Fibroblast of villous mesenchyme (primary cell): ENCODE data around the gene DLEC1. TPM values are rescaled to one million over a fixed set of nuclear protein-coding genes. Genes with fewer than 3 reads are reported as not detected.
"Not testable (repeated sequence)": the region's sequence is repeated elsewhere in the genome, so short reads cannot be mapped to it uniquely, and the experiment has no call there.

Experiments used
- DNase-seq: peaks from one replicate; pipeline ENCODE4 v3.0.0-alpha.2; 2010; ENCODE audit warnings: low read depth
- H3K4me3 ChIP-seq: 2 replicates; pipeline ENCODE4 v1.5.1; 2011; ENCODE audit warnings: low read depth, mild to moderate bottlenecking, low read length
- CTCF ChIP-seq: IDR thresholded peaks from 2 replicates; pipeline ENCODE4 v1.5.1; 2012; ENCODE audit warnings: low read depth, mild to moderate bottlenecking, low read length; ENCODE audit not compliant: insufficient read depth
- total RNA-seq: library from RNA; depleted of rRNA; stranded (reverse); fragments of >200 nt; gene quantifications from 2 replicates; pipeline ENCODE4 v1.2.3, GENCODE V29; 2012

DLEC1 gene
- total RNA-seq, 1 donor = under 0.01 TPM

GRCh38 chr3:38030126-38031021 lies 8.6 kb upstream of the DLEC1 start:
- no peak for DNase-seq
- no peak for TF ChIP-seq CTCF
- peak overlapping the region; percentile 72 for H3K4me3 ChIP-seq

GRCh38 chr3:38031022-38031994 lies 7.7 kb upstream of the DLEC1 start:
- H3K4me3 ChIP-seq = no peak overlapping the region
- no peak for TF ChIP-seq CTCF
- no peak for DNase-seq

- no peak overlapping the region for H3K4me3 ChIP-seq
- no peak for TF ChIP-seq CTCF
- DNase-seq = no peak
Measured at GRCh38 chr3:38032328-38032865, 6.6 kb upstream of the DLEC1 start.

GRCh38 chr3:38033586-38033985 lies 5.4 kb upstream of the DLEC1 start:
- H3K4me3 ChIP-seq, DNase-seq: not testable (repeated sequence)

GRCh38 chr3:38034335-38034734 lies 4.7 kb upstream of the DLEC1 start:
- DNase-seq, H3K4me3 ChIP-seq: not testable (repeated sequence)

- DNase-seq = no peak
- no peak for TF ChIP-seq CTCF
Measured at GRCh38 chr3:38036286-38036685, 2.7 kb upstream of the DLEC1 start.

GRCh38 chr3:38036906-38037305 lies 2.1 kb upstream of the DLEC1 start:
- DNase-seq = no peak
- no peak overlapping the region for H3K4me3 ChIP-seq
- TF ChIP-seq CTCF = no peak

More at GRCh38 chr3:38036286-38036685, 2.7 kb upstream of the DLEC1 start:
- H3K4me3 ChIP-seq = no peak overlapping the region
